ENCODE results near the gene NR6A1.

The NR6A1 gene

GRCh38 chr9:124514125-124514524 is 257.0 kb downstream of the NR6A1 start:
- no peak for DNase-seq

GRCh38 chr9:124513376-124513994 is 257.6 kb downstream of the NR6A1 start:
- no peak for DNase-seq

GRCh38 chr9:124512806-124513204 is 258.3 kb downstream of the NR6A1 start:
- no peak for DNase-seq

- DNase-seq: no peak
These were observed 259.0 kb downstream of the NR6A1 start for GRCh38 chr9:124511891-124512805.

GRCh38 chr9:124511426-124511840 is 259.7 kb downstream of the NR6A1 start:
- DNase-seq: no peak

GRCh38 chr9:124510650-124511425 is 260.3 kb downstream of the NR6A1 start:
- no peak for DNase-seq

- no peak for DNase-seq
These were observed 263.2 kb downstream of the NR6A1 start for GRCh38 chr9:124507880-124508423.

GRCh38 chr9:124506931-124507879 is 263.9 kb downstream of the NR6A1 start, which contains the start of gene NR5A1:
Gene NR5A1 (minus strand): TSS chr9:124507399. CDS start chr9:124503395, 4,004 bp downstream.
- no peak for DNase-seq

- no peak for DNase-seq
These were observed 264.7 kb downstream of the NR6A1 start for GRCh38 chr9:124506433-124506832.

- no peak for DNase-seq
These were observed 265.2 kb downstream of the NR6A1 start for GRCh38 chr9:124505901-124506346.

GRCh38 chr9:124505006-124505900 is 265.9 kb downstream of the NR6A1 start:
- DNase-seq: no peak

- DNase-seq: no peak
These were observed 266.5 kb downstream of the NR6A1 start for GRCh38 chr9:124504530-124505005.

- no peak for DNase-seq
These were observed 267.2 kb downstream of the NR6A1 start for GRCh38 chr9:124503713-124504529.

- no peak for DNase-seq
These were observed 268.1 kb downstream of the NR6A1 start for GRCh38 chr9:124502711-124503702.

- DNase-seq: no peak
These were observed 269.3 kb downstream of the NR6A1 start for GRCh38 chr9:124501771-124502320.

- no peak for DNase-seq
These were observed 270.1 kb downstream of the NR6A1 start for GRCh38 chr9:124500796-124501611.
